ENCODE measurements around the gene SOX12. TPM values are rescaled to one million over a fixed set of nuclear protein-coding genes. Genes with fewer than 3 reads are reported as not detected.
A peak's percentile ranks its signal among the peaks of the same experiment; 100 is the strongest.

The SOX12 gene
- total RNA-seq, 1 donor from 2014 or later = 43.4 TPM

DNA sequence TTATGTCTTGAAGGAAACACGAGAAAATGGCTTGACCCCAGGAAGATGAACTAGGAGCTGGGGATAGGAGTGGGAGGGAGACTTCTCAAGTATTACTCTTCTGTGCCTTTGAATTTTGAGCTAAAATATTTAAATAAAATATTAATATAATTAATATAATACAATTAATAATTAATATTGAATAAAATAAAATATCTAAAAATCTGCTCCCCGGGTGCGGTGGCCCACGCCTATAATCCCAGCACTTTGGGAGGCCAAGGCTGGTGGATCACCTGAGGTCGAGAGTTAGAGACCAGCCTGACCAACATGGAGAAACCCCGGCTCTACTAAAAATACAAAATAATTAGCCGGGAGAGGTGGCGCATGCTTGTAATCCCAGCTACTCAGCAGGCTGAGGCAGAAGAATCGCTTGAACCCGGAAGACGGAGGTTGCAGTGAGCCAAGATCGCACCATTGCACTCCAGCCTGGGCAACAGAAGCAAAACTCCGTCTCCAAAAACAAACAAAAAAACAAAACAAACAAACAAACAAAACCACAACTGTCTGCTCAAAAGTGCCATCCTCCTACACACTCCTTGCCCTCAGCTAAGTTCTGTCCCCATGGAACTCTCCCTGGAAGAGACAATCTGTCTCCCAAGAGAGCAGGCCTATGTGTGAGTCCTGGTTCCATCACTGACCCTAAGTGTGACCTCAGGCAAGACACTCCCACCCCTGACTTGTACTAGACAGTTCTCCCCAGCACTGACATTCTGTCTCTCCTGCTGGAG, 41.5 kb downstream of the SOX12 start:
- H3K4me3 Mint-ChIP-seq (ENCODE audit: unreplicated experiment) = no peak overlapping the region
- no peaks in the 10 kb centered on the region for H3K36me3 Mint-ChIP-seq (ENCODE audit: low read depth, unreplicated experiment)
- H3K9me3 Mint-ChIP-seq (ENCODE audit: unreplicated experiment) = no peaks in the 10 kb centered on the region
- no peak overlapping the region for H3K27ac ChIP-seq (ENCODE audit: low read depth, low read length)
- H3K9ac ChIP-seq (ENCODE audit: low read length) = no peak overlapping the region
- FAIRE-seq (no peak), DNase-seq (ENCODE audit: low read depth) (no peak)
- H3K36me3 ChIP-seq (ENCODE audit: insufficient read depth, low read length) = no peaks in the 10 kb centered on the region
- no peaks in the 10 kb centered on the region for H3K27me3 ChIP-seq (ENCODE audit: insufficient read depth, low read length)
- H3K27ac Mint-ChIP-seq (ENCODE audit: unreplicated experiment) = no peak overlapping the region
- peaks cover 18% of the 10 kb centered on the region for H3K4me1 ChIP-seq (ENCODE audit: insufficient read depth, low read length)
- no peak overlapping the region for H3K4me3 ChIP-seq (ENCODE audit: insufficient read depth, low read depth, low read length)
- H3K79me2 ChIP-seq (ENCODE audit: insufficient read depth, low read length) = no peaks in the 10 kb centered on the region
- H3K4me1 Mint-ChIP-seq (ENCODE audit: low read depth, unreplicated experiment) = peaks cover 24% of the 10 kb centered on the region
- no peaks in the 10 kb centered on the region for H4K20me1 ChIP-seq (ENCODE audit: insufficient read depth, low read length)
- no peaks in the 10 kb centered on the region for H3K9me3 ChIP-seq (ENCODE audit: insufficient read depth, low read depth, low read length)
- no peaks in the 10 kb centered on the region for H3K27me3 Mint-ChIP-seq (ENCODE audit: low read depth, unreplicated experiment)
- no peak overlapping the region for H3K4me2 ChIP-seq (ENCODE audit: low read length)
- H2AFZ ChIP-seq (ENCODE audit: low read depth, low read length) = no peak overlapping the region
- TF ChIP-seq, protein P1, sequence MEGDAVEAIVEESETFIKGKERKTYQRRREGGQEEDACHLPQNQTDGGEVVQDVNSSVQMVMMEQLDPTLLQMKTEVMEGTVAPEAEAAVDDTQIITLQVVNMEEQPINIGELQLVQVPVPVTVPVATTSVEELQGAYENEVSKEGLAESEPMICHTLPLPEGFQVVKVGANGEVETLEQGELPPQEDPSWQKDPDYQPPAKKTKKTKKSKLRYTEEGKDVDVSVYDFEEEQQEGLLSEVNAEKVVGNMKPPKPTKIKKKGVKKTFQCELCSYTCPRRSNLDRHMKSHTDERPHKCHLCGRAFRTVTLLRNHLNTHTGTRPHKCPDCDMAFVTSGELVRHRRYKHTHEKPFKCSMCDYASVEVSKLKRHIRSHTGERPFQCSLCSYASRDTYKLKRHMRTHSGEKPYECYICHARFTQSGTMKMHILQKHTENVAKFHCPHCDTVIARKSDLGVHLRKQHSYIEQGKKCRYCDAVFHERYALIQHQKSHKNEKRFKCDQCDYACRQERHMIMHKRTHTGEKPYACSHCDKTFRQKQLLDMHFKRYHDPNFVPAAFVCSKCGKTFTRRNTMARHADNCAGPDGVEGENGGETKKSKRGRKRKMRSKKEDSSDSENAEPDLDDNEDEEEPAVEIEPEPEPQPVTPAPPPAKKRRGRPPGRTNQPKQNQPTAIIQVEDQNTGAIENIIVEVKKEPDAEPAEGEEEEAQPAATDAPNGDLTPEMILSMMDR (IDR thresholded peaks at IDR 0.05; ENCODE audit: insufficient read depth, low read depth, low read length) = no peak
- TF ChIP-seq EZH2 (IDR thresholded peaks at IDR 0.05; ENCODE audit: insufficient read depth, low read length) = no peak

DNA sequence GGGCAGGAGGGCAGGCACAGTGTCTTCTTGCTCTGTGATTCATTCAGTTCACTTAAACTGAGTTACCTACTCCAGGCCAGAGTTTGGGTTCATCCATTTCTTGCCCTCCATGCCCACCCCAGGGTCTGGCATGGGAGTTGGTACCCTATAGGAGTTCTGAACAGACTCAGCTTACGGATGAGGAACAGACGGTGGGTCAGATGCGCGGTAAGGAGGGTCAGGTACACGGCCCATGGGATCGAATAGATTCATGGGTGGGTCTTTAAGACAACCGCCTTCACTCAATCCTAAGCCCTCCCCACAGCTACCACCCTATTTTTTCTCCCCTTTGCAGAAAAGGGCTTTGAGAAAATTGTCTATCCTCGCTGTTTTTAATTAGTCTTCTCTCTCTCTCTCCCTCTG, 42.1 kb downstream of the SOX12 start:
- no peaks in the 10 kb centered on the region for H3K36me3 Mint-ChIP-seq (ENCODE audit: low read depth, unreplicated experiment)
- TF ChIP-seq, protein P1 (IDR thresholded peaks at IDR 0.05; ENCODE audit: insufficient read depth, low read depth, low read length) = no peak
- no peak for TF ChIP-seq EZH2 (IDR thresholded peaks at IDR 0.05; ENCODE audit: insufficient read depth, low read length)
- FAIRE-seq (no peak), DNase-seq (ENCODE audit: low read depth) (no peak)
- Histone ChIP-seq H3K27me3 (ENCODE audit: insufficient read depth, low read length) (no peaks in the 10 kb centered on the region), H3K9ac (ENCODE audit: low read length) (no peak overlapping the region), H3K27ac (ENCODE audit: low read depth, low read length) (no peak overlapping the region), H3K4me2 (ENCODE audit: low read length) (no peak overlapping the region), H3K9me3 (ENCODE audit: insufficient read depth, low read depth, low read length) (no peaks in the 10 kb centered on the region), H2AFZ (ENCODE audit: low read depth, low read length) (no peak overlapping the region), H4K20me1 (ENCODE audit: insufficient read depth, low read length) (no peaks in the 10 kb centered on the region), H3K4me1 (ENCODE audit: insufficient read depth, low read length) (peaks cover 23% of the 10 kb centered on the region), H3K79me2 (ENCODE audit: insufficient read depth, low read length) (no peaks in the 10 kb centered on the region), H3K4me3 (ENCODE audit: insufficient read depth, low read depth, low read length) (no peak overlapping the region), H3K36me3 (ENCODE audit: insufficient read depth, low read length) (no peaks in the 10 kb centered on the region)
- peaks cover 25% of the 10 kb centered on the region for H3K4me1 Mint-ChIP-seq (ENCODE audit: low read depth, unreplicated experiment)
- no peak overlapping the region for H3K27ac Mint-ChIP-seq (ENCODE audit: unreplicated experiment)
- H3K27me3 Mint-ChIP-seq (ENCODE audit: low read depth, unreplicated experiment) = no peaks in the 10 kb centered on the region
- H3K4me3 Mint-ChIP-seq (ENCODE audit: unreplicated experiment) = no peak overlapping the region
- H3K9me3 Mint-ChIP-seq (ENCODE audit: unreplicated experiment) = no peaks in the 10 kb centered on the region

DNA sequence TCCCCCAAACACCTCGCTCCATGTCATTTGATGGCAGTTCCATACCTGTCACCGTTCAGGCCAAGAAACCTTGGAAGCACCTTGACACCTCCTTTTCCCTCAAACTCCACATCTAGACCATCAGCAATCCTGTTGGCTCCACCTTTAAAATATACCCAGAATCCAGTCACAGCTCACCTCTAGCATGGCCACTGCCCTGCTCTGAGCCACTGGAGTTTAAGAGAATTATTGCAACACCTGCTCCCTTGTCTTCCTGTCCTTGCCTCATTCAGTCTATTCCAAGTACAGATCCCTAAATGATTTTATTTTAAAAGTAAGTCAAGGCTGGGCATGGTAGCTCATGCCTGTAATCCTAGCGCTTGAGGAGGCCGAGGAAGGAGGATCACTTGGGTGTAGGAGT, 43.6 kb downstream of the SOX12 start:
- Histone ChIP-seq H4K20me1 (ENCODE audit: insufficient read depth, low read length) (no peaks in the 10 kb centered on the region), H3K79me2 (ENCODE audit: insufficient read depth, low read length) (no peaks in the 10 kb centered on the region), H3K36me3 (ENCODE audit: insufficient read depth, low read length) (no peaks in the 10 kb centered on the region), H3K27me3 (ENCODE audit: insufficient read depth, low read length) (no peaks in the 10 kb centered on the region), H3K9ac (ENCODE audit: low read length) (no peak overlapping the region), H2AFZ (ENCODE audit: low read depth, low read length) (no peak overlapping the region), H3K9me3 (ENCODE audit: insufficient read depth, low read depth, low read length) (no peaks in the 10 kb centered on the region), H3K4me2 (ENCODE audit: low read length) (no peak overlapping the region), H3K27ac (ENCODE audit: low read depth, low read length) (no peak overlapping the region), H3K4me1 (ENCODE audit: insufficient read depth, low read length) (peaks cover 22% of the 10 kb centered on the region), H3K4me3 (ENCODE audit: insufficient read depth, low read depth, low read length) (no peak overlapping the region)
- no peaks in the 10 kb centered on the region for H3K9me3 Mint-ChIP-seq (ENCODE audit: unreplicated experiment)
- FAIRE-seq = no peak
- H3K4me1 Mint-ChIP-seq (ENCODE audit: low read depth, unreplicated experiment) = peaks cover 23% of the 10 kb centered on the region
- DNase-seq (ENCODE audit: low read depth) = no peak
- H3K27ac Mint-ChIP-seq (ENCODE audit: unreplicated experiment) = peak overlapping the region; percentile 41
- H3K36me3 Mint-ChIP-seq (ENCODE audit: low read depth, unreplicated experiment) = no peaks in the 10 kb centered on the region
- no peak for TF ChIP-seq EZH2 (IDR thresholded peaks at IDR 0.05; ENCODE audit: insufficient read depth, low read length)
- TF ChIP-seq, protein P1 (IDR thresholded peaks at IDR 0.05; ENCODE audit: insufficient read depth, low read depth, low read length) = no peak
- no peak overlapping the region for H3K4me3 Mint-ChIP-seq (ENCODE audit: unreplicated experiment)
- no peaks in the 10 kb centered on the region for H3K27me3 Mint-ChIP-seq (ENCODE audit: low read depth, unreplicated experiment)

Data from astrocyte (in vitro differentiated cells and primary cell).